Mammary epithelial cell (primary cell): Measurements from ENCODE around the gene ZNF221.

Experiments
- EZH2 ChIP-seq: IDR thresholded peaks from 2 replicates; pipeline ENCODE4 v1.6.1; 2012; ENCODE audit warnings: low read length, inconsistent platforms, borderline replicate concordance
- TF ChIP-seq, protein P1 (sequence below), 2 donors: IDR thresholded peaks in 1 of 2; conservative IDR thresholded peaks in 1 of 2; 2 replicates each; pipeline ENCODE4 v1.5.1; 2011 to 2012; ENCODE audit warnings: inconsistent platforms in 2 of 2, low read length in 2 of 2, mild to moderate bottlenecking in 2 of 2, control low read depth in 1 of 2, low read depth in 1 of 2; ENCODE audit not compliant: insufficient read depth in 1 of 2; ENCODE audit errors: extremely low read depth in 1 of 2

DNA sequence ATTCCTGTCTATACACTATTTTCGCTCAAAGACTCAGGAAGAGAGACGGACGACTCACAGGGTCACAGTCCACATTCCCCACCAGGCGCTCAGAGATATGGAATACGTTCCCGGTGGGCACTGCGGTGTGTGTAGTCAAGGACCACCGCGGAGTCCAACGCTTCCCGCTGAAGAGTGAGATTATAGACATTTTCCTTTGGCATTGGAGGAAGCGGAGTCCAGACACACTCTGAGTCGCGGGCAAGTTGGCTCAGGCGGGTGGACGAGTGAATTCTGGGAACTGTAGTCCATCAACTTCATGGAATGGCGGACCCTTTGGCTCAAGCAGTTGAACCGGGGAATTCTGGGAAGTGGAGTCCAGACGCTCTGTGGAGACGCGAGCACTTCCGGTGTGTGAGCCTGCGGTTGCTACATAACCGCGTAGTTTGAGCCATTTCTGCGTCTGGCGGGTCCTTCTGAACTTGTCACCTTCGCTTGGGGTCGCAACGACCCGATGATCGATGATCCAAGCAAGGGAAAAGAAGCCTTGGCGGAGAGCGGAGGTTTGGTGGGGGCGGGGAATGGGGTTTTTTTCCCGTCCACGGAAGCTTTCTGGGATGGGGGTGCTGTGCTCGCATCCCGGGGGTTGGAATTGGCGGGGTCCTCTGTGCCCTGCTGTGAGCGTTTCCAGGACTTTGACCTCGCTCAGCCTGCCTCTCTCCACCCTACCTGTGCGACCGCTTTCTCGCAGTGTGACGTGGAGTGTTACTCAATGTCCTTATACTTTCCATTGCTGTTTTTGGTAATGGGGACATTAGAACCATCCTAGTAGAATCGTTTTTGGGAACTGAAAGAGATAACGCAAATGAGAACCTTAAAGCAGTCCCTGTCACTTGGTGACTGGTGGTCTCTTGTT, 51.8 kb downstream of the ZNF221 start, which contains the start of gene ZNF230:
- TF ChIP-seq, protein P1, sequence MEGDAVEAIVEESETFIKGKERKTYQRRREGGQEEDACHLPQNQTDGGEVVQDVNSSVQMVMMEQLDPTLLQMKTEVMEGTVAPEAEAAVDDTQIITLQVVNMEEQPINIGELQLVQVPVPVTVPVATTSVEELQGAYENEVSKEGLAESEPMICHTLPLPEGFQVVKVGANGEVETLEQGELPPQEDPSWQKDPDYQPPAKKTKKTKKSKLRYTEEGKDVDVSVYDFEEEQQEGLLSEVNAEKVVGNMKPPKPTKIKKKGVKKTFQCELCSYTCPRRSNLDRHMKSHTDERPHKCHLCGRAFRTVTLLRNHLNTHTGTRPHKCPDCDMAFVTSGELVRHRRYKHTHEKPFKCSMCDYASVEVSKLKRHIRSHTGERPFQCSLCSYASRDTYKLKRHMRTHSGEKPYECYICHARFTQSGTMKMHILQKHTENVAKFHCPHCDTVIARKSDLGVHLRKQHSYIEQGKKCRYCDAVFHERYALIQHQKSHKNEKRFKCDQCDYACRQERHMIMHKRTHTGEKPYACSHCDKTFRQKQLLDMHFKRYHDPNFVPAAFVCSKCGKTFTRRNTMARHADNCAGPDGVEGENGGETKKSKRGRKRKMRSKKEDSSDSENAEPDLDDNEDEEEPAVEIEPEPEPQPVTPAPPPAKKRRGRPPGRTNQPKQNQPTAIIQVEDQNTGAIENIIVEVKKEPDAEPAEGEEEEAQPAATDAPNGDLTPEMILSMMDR (conservative IDR thresholded peaks at IDR 0.05 in 1 of 2, IDR thresholded peaks at IDR 0.05 in 1 of 2; ENCODE audit: extremely low read depth in 1 of 2, insufficient read depth in 1 of 2, low read depth in 1 of 2, low read length in 2 of 2): no peak
- TF ChIP-seq EZH2: no peak
